ENCODE data around the gene HSD11B1. TPM values are rescaled to one million over a fixed set of nuclear protein-coding genes. Genes with fewer than 3 reads are reported as not detected.

HSD11B1 gene
- total RNA-seq, 1 donor from 2014 or later = not detected

GRCh38 chr1:209714338-209714737 lies 9.7 kb downstream of the HSD11B1 start:
- no peak for DNase-seq (ENCODE audit: low spot score)
- no peaks in the 10 kb centered on the region for H3K36me3 Mint-ChIP-seq (ENCODE audit: low read depth, unreplicated experiment)
- TF ChIP-seq CTCF (IDR thresholded peaks at IDR 0.05; ENCODE audit: unreplicated experiment) = no peak
- H3K27ac Mint-ChIP-seq (ENCODE audit: unreplicated experiment) = no peak overlapping the region
- no peak overlapping the region for H3K4me3 Mint-ChIP-seq (ENCODE audit: unreplicated experiment)
- no peaks in the 10 kb centered on the region for H3K4me1 Mint-ChIP-seq (ENCODE audit: unreplicated experiment)
- no peaks in the 10 kb centered on the region for H3K27me3 Mint-ChIP-seq (ENCODE audit: unreplicated experiment)
- H3K9me3 Mint-ChIP-seq (ENCODE audit: unreplicated experiment) = no peaks in the 10 kb centered on the region

DNA sequence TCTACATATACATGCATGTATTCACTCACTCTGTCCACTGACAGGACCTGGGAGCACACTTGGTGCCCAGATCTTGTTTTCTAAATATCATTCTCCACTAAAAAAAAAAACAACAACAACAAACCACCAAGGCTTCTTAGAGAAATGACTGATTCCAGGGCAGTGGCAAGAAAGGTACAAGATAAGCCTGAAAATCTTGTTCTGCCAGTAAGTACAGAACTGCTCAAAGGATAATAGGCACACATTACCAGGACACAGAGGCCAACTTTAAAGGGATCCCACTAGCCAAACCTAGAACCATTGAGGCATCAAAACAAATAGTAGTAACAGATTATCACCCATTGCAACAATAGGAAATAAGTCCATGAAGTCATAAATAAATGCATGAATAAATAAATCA lies 10.7 kb downstream of the HSD11B1 start:
- H3K27ac Mint-ChIP-seq (ENCODE audit: unreplicated experiment) = no peak overlapping the region
- no peaks in the 10 kb centered on the region for H3K9me3 Mint-ChIP-seq (ENCODE audit: unreplicated experiment)
- H3K4me3 Mint-ChIP-seq (ENCODE audit: unreplicated experiment) = no peak overlapping the region
- H3K36me3 Mint-ChIP-seq (ENCODE audit: low read depth, unreplicated experiment) = no peaks in the 10 kb centered on the region
- DNase-seq (ENCODE audit: low spot score) = no peak
- H3K27me3 Mint-ChIP-seq (ENCODE audit: unreplicated experiment) = no peaks in the 10 kb centered on the region
- no peak for TF ChIP-seq CTCF (IDR thresholded peaks at IDR 0.05; ENCODE audit: unreplicated experiment)
- no peaks in the 10 kb centered on the region for H3K4me1 Mint-ChIP-seq (ENCODE audit: unreplicated experiment)

DNA sequence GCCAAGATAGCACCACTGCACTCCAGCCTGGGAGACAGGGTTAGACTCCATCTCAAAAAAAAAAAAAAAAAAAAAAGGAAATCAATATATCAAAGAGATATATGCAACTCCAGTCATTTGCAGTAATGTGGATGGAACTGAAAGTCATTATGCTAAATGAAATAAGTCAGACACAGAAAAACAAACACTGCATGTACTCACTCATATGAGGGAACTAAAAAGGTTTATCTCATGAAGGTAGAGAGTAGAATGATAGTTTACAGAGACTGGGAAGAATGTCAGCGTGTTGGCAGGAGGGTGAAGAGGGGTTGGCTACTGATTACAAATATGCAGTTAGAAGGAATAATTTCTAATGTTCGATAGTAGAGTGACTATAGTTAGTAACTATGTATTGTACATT lies 13.2 kb downstream of the HSD11B1 start:
- no peaks in the 10 kb centered on the region for H3K4me1 Mint-ChIP-seq (ENCODE audit: unreplicated experiment)
- no peak for TF ChIP-seq CTCF (IDR thresholded peaks at IDR 0.05; ENCODE audit: unreplicated experiment)
- H3K4me3 Mint-ChIP-seq (ENCODE audit: unreplicated experiment) = no peak overlapping the region
- H3K27ac Mint-ChIP-seq (ENCODE audit: unreplicated experiment) = no peak overlapping the region
- no peaks in the 10 kb centered on the region for H3K27me3 Mint-ChIP-seq (ENCODE audit: unreplicated experiment)
- no peaks in the 10 kb centered on the region for H3K36me3 Mint-ChIP-seq (ENCODE audit: low read depth, unreplicated experiment)
- no peak for DNase-seq (ENCODE audit: low spot score)
- no peaks in the 10 kb centered on the region for H3K9me3 Mint-ChIP-seq (ENCODE audit: unreplicated experiment)

DNA sequence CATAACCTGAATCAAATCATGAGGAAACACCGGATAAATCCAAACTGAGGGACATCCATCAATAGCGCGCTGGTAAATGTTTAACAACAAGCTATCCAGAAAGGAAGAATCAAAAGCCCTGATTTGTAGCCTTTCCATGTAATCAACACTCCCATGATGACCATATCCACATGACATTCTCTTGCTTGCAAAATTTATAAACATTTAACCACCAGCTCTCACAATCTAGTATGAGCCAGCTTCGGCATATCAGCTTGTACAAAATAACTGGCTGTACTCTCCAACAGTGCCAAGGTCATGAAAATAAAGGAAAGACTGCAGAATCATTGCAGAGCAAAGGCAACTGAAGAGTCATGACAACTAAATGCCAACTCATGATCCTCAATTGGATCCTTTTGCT lies 15.7 kb downstream of the HSD11B1 start:
- TF ChIP-seq CTCF (IDR thresholded peaks at IDR 0.05; ENCODE audit: unreplicated experiment) = no peak
- Mint-ChIP-seq H3K27ac (ENCODE audit: unreplicated experiment) (no peak overlapping the region), H3K4me3 (ENCODE audit: unreplicated experiment) (no peak overlapping the region), H3K4me1 (ENCODE audit: unreplicated experiment) (peaks cover 8% of the 10 kb centered on the region), H3K9me3 (ENCODE audit: unreplicated experiment) (no peaks in the 10 kb centered on the region), H3K27me3 (ENCODE audit: unreplicated experiment) (no peaks in the 10 kb centered on the region), H3K36me3 (ENCODE audit: low read depth, unreplicated experiment) (no peaks in the 10 kb centered on the region)
- DNase-seq (ENCODE audit: low spot score) = no peak

DNA sequence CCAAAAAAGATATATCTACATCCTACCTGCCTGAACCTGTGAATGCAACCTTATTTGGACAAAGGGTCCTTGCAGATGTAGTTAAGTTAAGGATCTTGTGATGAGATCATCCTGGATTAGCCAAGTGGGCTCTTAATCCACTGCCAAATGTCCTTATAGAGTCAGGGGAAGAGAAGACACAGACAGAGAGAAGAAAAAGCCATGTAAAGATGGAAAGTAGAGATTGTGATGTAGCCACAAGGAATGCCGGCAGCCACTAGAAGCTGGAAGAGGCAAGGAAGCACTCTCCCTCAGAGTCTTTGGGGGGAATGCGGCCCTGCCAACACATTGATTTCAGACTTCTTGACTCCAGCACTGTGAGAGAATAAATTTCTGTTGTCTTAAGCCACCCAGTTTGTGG lies 16.2 kb downstream of the HSD11B1 start:
- H3K36me3 Mint-ChIP-seq (ENCODE audit: low read depth, unreplicated experiment) = no peaks in the 10 kb centered on the region
- DNase-seq (ENCODE audit: low spot score) = no peak
- peaks cover 8% of the 10 kb centered on the region for H3K4me1 Mint-ChIP-seq (ENCODE audit: unreplicated experiment)
- H3K27ac Mint-ChIP-seq (ENCODE audit: unreplicated experiment) = no peak overlapping the region
- no peaks in the 10 kb centered on the region for H3K9me3 Mint-ChIP-seq (ENCODE audit: unreplicated experiment)
- H3K27me3 Mint-ChIP-seq (ENCODE audit: unreplicated experiment) = no peaks in the 10 kb centered on the region
- no peak for TF ChIP-seq CTCF (IDR thresholded peaks at IDR 0.05; ENCODE audit: unreplicated experiment)
- H3K4me3 Mint-ChIP-seq (ENCODE audit: unreplicated experiment) = no peak overlapping the region

Measured in endothelial cell (in vitro differentiated cells).